Measurements from ENCODE around the gene SSC4D.
"Not testable (repeated sequence)": the region's sequence is repeated elsewhere in the genome, so short reads cannot be mapped to it uniquely, and the experiment has no call there.

Gene SSC4D

DNA sequence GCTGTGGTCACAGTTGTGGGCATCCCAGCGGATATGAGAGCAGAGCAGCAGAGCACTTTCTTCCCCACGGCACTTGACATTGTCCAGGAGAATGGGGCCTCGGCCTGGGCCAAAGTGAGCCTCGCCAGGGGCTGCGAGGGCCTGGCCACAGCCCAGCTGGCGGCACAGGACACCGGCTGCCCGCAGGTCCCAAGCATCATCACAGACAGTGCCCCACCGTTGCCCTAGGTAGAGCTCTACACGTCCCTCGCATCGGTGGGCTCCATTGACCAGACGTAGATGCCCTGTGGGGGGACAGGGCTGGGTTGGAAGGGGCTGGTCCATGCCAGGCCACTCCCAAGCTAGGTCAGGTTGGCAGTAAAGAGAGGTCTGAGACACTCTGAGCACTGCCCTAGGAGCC is 19.4 kb downstream of the SSC4D start:
- DNase-seq (ENCODE audit: low read depth in 1 of 2, low spot score in 1 of 2), result no peak
- in situ Hi-C loops (cut with HindIII; ENCODE audit: low pct_unique_long_range_greater_than_20kb, low sequenced_read_pairs), result no loop called here
- no peak for TF ChIP-seq JUND (IDR thresholded peaks at IDR 0.05; ENCODE audit: low read depth)

DNA sequence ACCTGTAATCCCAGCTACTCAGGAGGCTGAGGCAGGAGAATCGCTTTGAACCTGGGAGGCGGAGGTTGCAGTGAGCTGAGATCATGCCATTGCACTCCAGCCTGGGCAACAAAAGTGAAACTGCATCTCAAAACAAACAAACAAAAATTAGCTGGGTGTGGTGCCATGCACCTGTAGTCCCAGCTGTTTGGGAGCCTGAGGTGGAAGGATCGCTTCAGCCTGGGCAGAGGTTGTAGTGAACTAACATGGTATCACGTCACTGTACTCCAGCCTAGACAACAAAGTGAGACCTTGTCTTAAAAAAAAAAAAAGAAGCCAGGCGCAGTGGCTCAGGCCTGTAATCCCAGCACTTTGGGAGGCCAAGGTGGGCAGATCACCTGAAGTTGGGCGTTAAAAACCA is 21.7 kb downstream of the SSC4D start:
- in situ Hi-C loops (cut with HindIII; ENCODE audit: low pct_unique_long_range_greater_than_20kb, low sequenced_read_pairs); DNase-seq (ENCODE audit: low read depth in 1 of 2, low spot score in 1 of 2): not testable (repeated sequence)

DNA sequence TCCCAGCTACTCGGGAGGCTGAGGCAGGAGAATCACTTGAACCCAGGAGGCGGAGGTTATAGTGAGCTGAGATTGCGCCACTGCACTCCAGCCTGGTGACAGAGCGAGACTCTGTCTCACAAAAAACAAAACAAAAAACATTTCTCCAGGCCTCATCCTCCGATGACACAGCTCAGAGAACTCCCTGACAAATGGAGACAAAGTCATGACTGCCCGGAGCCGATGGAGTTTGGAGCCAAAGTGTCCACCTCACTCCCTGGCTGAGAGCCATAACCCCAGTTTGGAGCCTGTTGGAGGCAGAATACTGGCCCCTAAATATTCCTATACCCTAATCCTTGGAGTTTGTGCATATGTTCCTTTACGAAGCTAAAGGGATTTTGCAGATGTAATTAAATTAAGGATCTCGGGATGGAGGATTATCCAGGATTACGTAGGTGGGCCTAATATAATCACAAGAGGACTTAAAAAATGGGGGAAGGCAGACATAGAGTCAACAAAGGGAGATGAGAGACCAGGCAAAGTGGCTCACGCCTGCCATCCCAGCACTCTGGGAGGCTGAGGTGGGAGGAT is 22.7 kb downstream of the SSC4D start:
- no peak for DNase-seq (ENCODE audit: low read depth in 1 of 2, low spot score in 1 of 2)

DNA sequence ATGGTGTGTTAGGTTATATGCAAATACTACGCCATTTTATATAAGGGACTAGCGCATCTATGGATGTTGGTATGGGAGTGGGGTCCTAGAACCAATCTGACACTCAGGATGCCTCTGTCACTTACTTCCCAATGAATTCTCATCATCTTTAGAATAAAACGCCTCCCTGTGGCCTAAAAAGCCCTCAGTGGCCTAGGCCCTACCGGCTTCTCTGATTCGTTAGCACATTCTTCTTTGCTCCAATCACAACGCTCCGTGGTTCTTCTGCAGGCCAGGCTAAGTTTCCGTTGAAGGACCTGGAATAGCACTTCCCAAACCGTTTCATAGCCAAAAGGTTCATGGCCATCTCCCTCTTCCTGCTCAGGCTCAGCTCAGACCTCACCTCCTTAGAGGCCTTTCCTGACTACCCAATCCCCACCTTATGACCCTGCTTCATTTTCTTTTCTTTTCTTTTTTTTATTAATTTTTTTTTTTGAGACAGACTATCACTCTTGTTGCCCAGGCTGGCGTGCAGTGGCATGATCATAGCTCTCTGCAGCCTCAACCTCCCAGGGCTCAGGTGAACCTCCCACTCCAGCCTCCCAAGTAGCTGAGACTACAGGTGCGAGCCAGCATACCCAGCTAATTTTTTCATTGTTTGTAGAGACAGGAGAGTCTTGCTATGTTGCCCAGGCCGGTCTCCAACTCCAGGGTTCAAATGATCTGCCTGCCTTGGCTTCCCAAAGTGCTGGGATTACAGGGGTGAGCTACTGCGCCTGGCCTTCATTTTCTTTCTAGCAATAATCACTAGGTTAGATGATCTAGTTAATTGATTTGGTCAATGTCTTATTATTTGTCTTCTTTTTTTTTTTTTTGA is 26.2 kb downstream of the SSC4D start:
- peak in 1 of 2 experiments; percentile 45 for DNase-seq (ENCODE audit: low read depth in 1 of 2, low spot score in 1 of 2)
- in situ Hi-C loops (cut with HindIII; ENCODE audit: low pct_unique_long_range_greater_than_20kb, low sequenced_read_pairs), result no loop called here
- no peak for TF ChIP-seq JUND (IDR thresholded peaks at IDR 0.05; ENCODE audit: low read depth)

More for the DNA sequence above, 22.7 kb downstream of the SSC4D start:
- in situ Hi-C loops (cut with HindIII; ENCODE audit: low pct_unique_long_range_greater_than_20kb, low sequenced_read_pairs), result no loop called here
- TF ChIP-seq JUND (IDR thresholded peaks at IDR 0.05; ENCODE audit: low read depth), result no peak

DNA sequence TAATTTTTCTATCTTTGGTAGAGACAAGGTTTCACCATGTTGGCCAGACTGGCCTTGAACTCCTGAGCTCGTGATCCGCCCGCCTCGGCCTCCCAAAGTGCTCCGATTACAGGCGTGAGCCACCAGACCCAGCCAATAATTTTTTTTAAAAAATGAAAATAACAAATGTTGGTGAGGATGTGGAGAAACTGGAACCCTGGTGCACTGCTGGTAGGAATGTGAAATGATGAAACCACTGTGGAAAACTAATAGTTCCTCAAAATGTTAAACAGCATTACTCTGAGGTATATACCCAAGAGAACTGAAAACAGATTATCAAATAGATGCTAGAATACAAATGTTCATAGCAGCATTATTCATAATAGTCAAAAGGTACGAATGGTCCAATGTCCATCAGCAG is 27.7 kb downstream of the SSC4D start:
- TF ChIP-seq JUND (IDR thresholded peaks at IDR 0.05; ENCODE audit: low read depth), result no peak
- in situ Hi-C loops (cut with HindIII; ENCODE audit: low pct_unique_long_range_greater_than_20kb, low sequenced_read_pairs), result no loop called here
- no peak for DNase-seq (ENCODE audit: low read depth in 1 of 2, low spot score in 1 of 2)

DNA sequence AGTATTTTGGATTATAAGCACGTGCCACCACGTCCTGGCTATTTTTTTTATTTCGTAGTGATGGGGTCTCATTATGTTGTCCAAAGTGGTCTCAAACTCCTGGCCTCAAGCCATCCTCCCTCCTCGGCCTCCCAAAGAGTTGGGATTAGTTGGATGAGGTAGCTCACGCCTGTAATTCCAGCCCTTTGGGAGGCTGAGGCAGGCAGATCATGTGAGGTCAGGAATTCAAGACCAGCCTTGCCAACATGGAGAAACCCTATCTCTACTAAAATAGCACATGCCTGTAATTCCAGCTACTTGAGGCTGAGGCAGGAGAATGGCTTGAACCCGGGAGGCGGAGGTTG is 28.9 kb downstream of the SSC4D start:
- no peak for DNase-seq (ENCODE audit: low read depth in 1 of 2, low spot score in 1 of 2)
- in situ Hi-C loops (cut with HindIII; ENCODE audit: low pct_unique_long_range_greater_than_20kb, low sequenced_read_pairs), result no loop called here
- TF ChIP-seq JUND (IDR thresholded peaks at IDR 0.05; ENCODE audit: low read depth), result no peak

DNA sequence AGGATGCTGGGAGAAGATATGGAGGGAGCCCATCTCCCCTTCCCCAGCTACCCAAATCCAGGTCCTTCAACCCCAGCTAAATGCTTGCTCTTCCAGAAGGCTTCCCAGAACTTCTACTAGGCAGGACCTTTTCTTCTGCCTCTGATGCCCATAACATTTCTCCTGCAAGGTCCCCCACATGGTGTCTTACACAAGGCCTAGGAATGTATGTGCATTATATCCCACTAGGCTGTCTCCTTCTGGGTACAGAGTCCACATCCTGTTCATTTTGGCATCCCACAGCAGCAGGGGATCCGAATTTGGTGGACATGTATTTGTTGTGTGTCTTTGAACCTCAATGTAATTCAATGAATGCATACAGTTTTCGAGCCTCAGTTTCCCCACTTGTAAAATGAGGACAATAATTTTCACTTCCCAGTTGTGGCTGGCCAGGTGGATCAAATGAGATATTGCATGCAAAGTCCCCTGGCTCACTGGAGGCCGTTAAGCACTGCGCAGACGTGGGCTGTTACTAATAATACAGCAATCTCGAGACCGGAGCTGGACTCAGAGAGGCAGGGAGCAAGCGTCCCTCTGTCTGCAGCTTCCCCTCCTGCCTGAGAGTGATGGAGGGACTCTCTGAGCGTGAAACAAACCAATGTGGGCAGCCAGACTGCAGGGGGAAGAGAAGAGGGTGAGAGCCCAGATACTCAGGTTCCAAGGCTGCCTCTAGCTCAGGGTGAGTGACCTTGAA is 32.1 kb downstream of the SSC4D start:
- in situ Hi-C loops (cut with HindIII; ENCODE audit: low pct_unique_long_range_greater_than_20kb, low sequenced_read_pairs), result no loop called here
- TF ChIP-seq JUND (IDR thresholded peaks at IDR 0.05; ENCODE audit: low read depth), result no peak
- no peak for DNase-seq (ENCODE audit: low read depth in 1 of 2, low spot score in 1 of 2)

DNA sequence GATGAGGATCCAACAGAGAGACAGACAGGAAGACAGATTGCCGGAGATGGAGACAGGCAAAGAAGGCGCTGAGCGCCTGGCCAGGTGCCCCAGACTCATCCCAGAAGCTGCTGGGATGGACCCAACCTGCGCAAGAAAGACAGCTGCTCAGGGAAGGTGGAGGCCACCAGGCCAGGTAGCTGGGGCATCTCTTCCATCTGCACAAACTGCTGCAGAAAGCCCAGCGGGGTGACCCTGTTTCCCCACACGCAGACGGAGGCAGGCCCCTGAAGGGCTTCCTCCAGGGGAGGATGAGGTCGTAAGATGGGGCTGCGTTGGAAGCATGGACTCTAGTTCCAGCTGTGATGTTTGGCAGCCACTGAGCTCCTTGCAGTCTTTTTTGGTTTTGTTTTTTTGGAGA is 34.2 kb downstream of the SSC4D start:
- in situ Hi-C loops (cut with HindIII; ENCODE audit: low pct_unique_long_range_greater_than_20kb, low sequenced_read_pairs), result no loop called here
- no peak for DNase-seq (ENCODE audit: low read depth in 1 of 2, low spot score in 1 of 2)
- TF ChIP-seq JUND (IDR thresholded peaks at IDR 0.05; ENCODE audit: low read depth), result no peak

DNA sequence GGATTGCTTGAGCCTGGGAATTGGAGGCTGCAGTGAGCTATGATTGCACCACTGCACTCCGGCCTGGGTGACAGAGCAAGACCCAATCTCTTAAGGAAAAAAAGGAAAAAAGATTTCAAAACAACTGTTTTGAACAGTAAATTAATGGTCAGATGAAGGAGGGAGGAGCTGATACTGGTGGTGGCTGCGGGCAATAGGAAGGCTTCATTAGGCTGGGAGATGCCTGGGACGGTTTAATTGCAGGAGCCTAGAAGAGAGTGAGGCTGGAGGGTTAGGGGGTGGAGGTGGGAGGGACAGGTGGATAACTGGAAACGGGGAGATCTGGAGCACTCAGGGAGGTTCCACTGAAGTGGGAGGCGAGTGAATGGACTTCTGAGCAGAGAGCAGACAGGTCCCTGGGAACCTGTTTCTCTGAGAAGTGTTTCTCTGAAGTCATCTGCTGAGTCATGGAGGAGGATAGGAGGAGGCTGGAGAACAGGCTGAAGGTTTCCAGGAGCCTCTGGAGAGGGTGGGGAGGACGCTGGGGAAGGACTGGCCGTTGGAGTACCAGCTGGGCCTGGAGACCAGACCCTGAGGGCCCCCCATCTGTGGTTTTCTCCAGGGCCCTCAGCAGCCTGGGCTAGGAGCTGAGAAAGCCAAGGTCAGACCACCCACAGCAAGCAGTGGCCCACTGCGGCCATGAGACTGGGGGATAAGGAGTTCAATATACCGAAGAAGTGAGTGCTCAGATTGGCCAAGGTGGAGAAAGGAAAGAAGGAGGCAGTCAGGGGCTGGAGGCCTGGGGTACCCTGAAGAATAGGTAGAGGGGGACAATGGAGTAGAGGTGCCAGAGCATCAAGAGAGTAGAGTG is 36.3 kb downstream of the SSC4D start:
- no peak for TF ChIP-seq JUND (IDR thresholded peaks at IDR 0.05; ENCODE audit: low read depth)
- DNase-seq (ENCODE audit: low read depth in 1 of 2, low spot score in 1 of 2), result peak; percentile 63 to 75
- in situ Hi-C loops (cut with HindIII; ENCODE audit: low pct_unique_long_range_greater_than_20kb, low sequenced_read_pairs), result no loop called here

DNA sequence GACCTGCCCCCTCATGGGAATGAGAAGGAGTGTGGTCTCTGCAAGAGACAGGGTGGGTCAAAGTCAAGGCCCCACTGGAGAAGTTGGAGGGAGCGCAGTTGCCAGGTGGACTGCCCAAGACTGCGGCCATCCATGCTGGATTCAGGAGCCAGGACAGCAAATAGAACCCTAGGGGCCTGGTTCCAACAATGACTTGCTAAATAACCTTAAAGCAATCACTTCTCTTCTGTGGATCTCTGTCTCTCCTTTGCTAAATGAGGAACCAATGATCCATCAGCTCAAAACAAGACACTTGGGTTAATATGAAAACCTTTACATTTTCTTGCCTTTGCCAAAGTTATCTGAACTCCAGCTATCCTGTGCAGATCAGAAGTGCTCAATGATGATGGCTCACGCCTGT is 38.1 kb downstream of the SSC4D start:
- in situ Hi-C loops (cut with HindIII; ENCODE audit: low pct_unique_long_range_greater_than_20kb, low sequenced_read_pairs), result no loop called here
- no peak for TF ChIP-seq JUND (IDR thresholded peaks at IDR 0.05; ENCODE audit: low read depth)
- DNase-seq (ENCODE audit: low read depth in 1 of 2, low spot score in 1 of 2), result no peak

DNA sequence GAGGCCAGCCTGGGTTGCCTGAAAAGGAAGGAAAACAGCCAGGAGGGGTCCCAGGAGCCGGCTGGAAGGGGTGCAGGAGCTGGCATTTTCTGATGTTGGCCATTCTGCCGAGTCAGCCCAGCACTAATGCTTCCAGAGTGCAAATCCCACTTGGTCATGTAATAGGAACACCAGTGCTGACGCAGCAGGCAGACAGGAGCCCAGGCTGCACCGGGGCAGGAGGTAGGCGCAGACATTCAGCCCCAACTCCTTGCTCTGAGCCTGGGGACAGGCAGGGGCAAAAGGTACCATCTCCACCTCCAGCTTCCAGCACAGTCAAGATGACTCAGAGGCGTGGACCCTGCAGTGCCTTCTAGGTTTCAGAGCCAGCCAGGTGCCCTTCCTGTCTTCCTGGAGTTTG is 40.5 kb downstream of the SSC4D start:
- no peak for DNase-seq (ENCODE audit: low read depth in 1 of 2, low spot score in 1 of 2)
- no peak for TF ChIP-seq JUND (IDR thresholded peaks at IDR 0.05; ENCODE audit: low read depth)
- in situ Hi-C loops (cut with HindIII; ENCODE audit: low pct_unique_long_range_greater_than_20kb, low sequenced_read_pairs), result no loop called here

DNA sequence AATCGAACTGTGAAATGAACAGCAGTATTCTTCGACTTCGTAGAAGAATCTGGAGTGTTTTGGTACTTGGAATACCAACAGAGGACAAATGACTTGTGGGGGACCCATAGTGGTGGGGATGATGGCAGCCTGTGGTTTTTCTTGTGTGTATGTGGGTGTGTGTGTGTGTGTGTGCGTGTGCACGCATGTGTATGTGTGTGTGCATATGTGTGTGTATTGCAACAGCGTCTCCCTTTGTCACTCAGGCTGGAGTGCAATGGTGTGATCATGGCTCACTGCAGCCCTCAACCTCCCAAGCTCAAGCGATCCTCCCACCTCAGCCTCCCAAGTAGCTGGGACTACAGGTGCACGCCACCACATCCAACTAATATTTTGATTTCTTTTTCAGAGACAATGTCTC is 41.3 kb downstream of the SSC4D start:
- in situ Hi-C loops (cut with HindIII; ENCODE audit: low pct_unique_long_range_greater_than_20kb, low sequenced_read_pairs), result no loop called here
- no peak for TF ChIP-seq JUND (IDR thresholded peaks at IDR 0.05; ENCODE audit: low read depth)
- no peak for DNase-seq (ENCODE audit: low read depth in 1 of 2, low spot score in 1 of 2)
